ENCODE results near the gene CELSR1.

CELSR1 gene

DNA sequence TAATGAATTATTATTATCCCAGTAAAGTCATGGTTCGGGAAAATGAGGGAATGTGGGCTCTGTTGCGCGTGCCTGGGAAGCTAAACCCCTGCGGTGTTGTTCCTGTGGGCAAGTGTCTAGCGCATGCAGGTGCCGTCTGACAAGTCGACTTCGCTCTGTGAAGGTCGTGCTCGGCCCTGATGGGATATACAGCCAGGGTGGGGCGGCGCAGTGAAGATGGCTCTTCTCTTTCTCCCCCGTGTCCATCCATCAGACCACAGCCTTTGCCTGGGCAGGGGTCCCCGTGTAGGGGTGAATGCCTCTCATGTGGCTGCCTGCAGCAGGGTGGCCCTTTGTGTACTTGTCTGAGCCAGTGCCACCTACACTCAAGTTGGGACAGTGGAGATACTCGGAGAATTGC, 214.7 kb downstream of the CELSR1 start:
- TF ChIP-seq, protein P1, sequence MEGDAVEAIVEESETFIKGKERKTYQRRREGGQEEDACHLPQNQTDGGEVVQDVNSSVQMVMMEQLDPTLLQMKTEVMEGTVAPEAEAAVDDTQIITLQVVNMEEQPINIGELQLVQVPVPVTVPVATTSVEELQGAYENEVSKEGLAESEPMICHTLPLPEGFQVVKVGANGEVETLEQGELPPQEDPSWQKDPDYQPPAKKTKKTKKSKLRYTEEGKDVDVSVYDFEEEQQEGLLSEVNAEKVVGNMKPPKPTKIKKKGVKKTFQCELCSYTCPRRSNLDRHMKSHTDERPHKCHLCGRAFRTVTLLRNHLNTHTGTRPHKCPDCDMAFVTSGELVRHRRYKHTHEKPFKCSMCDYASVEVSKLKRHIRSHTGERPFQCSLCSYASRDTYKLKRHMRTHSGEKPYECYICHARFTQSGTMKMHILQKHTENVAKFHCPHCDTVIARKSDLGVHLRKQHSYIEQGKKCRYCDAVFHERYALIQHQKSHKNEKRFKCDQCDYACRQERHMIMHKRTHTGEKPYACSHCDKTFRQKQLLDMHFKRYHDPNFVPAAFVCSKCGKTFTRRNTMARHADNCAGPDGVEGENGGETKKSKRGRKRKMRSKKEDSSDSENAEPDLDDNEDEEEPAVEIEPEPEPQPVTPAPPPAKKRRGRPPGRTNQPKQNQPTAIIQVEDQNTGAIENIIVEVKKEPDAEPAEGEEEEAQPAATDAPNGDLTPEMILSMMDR (IDR thresholded peaks at IDR 0.05; ENCODE audit: low read depth, low read length, missing control alignments): no peak
- no peak for DNase-seq (ENCODE audit: low read depth)
- no peak overlapping the region for H3K4me3 ChIP-seq (ENCODE audit: low read depth, low read length)
- in situ Hi-C loops (cut with HindIII; ENCODE audit: low sequenced_read_pairs): loop anchor here (25.0 kb wide), 1 partner anchor 310 kb away; no protein-coding TSS in a partner anchor

GRCh38 chr22:46320716-46321386, 216.6 kb downstream of the CELSR1 start:
- H3K4me3 ChIP-seq (ENCODE audit: low read depth, low read length): no peak overlapping the region
- in situ Hi-C loops (cut with HindIII; ENCODE audit: low sequenced_read_pairs): loop anchor here (25.0 kb wide), 1 partner anchor 309 kb away; no protein-coding TSS in a partner anchor
- TF ChIP-seq, protein P1 (IDR thresholded peaks at IDR 0.05; ENCODE audit: low read depth, low read length, missing control alignments): no peak
- no peak for DNase-seq (ENCODE audit: low read depth)

DNA sequence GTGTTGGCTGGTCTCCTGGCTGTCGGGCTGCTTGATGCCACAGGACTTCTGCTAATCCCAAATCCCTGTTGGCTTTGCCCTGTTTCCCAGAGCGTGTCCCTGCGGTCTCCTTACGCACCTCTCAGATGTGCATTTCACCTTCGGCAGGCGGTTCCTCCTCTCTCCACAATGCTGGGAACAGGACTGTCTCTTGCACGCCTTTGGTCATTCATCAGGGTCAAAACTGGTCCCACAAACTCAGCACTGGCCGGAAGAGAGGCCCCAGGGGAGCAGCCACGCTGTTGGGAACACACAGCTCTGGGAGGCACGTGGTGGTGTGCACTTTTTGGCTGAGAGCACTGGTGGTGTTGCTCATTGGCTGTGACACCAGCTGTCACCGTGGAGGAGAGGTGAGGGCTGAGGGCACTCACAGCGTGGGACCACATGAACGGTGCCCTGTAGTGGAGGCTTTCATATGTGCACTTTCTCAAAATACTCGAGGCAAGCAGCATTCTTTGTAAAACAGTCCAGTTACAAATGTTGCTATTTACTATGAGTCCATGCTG, 217.2 kb downstream of the CELSR1 start:
- in situ Hi-C loops (cut with HindIII; ENCODE audit: low sequenced_read_pairs): loop anchor here (25.0 kb wide), 1 partner anchor 308 kb away; no protein-coding TSS in a partner anchor
- H3K4me3 ChIP-seq (ENCODE audit: low read depth, low read length): no peak overlapping the region
- TF ChIP-seq, protein P1 (IDR thresholded peaks at IDR 0.05; ENCODE audit: low read depth, low read length, missing control alignments): no peak
- no peak for DNase-seq (ENCODE audit: low read depth)

GRCh38 chr22:46319319-46319718, 218.1 kb downstream of the CELSR1 start:
- H3K4me3 ChIP-seq (ENCODE audit: low read depth, low read length): no peak overlapping the region
- TF ChIP-seq, protein P1 (IDR thresholded peaks at IDR 0.05; ENCODE audit: low read depth, low read length, missing control alignments): no peak
- DNase-seq (ENCODE audit: low read depth): no peak
- in situ Hi-C loops (cut with HindIII; ENCODE audit: low sequenced_read_pairs): loop anchor here (25.0 kb wide), 1 partner anchor 307 kb away; no protein-coding TSS in a partner anchor

- H3K4me3 ChIP-seq (ENCODE audit: low read depth, low read length): no peak overlapping the region
- in situ Hi-C loops (cut with HindIII; ENCODE audit: low sequenced_read_pairs): loop anchor here (25.0 kb wide), 1 partner anchor 306 kb away; no protein-coding TSS in a partner anchor
- TF ChIP-seq, protein P1 (IDR thresholded peaks at IDR 0.05; ENCODE audit: low read depth, low read length, missing control alignments): no peak
- no peak for DNase-seq (ENCODE audit: low read depth)
Measured at GRCh38 chr22:46318576-46318975, 218.8 kb downstream of the CELSR1 start.

DNA sequence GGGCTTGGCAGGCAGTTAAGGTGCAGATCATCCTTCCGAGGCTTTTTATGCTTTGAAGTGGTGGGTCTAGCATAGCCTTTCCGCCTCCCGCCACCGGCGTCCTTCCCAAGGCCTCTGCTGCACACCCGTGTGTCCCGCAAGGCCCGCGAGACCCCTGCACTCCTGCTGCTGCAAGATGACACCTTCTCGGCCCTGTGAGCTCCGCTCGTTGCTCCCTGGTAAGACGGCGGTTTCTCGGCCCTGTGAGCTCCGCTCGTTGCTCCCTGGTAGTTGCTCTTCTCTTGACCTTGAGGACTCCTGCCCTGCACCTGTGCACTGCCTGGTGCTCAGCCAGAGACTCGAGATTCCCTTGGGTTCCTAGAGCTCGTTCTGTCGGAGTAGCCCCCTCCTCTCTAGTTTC, 219.8 kb downstream of the CELSR1 start:
- in situ Hi-C loops (cut with HindIII; ENCODE audit: low sequenced_read_pairs): loop anchor here (25.0 kb wide), 1 partner anchor 305 kb away; no protein-coding TSS in a partner anchor
- DNase-seq (ENCODE audit: low read depth): no peak
- no peak overlapping the region for H3K4me3 ChIP-seq (ENCODE audit: low read depth, low read length)
- TF ChIP-seq, protein P1 (IDR thresholded peaks at IDR 0.05; ENCODE audit: low read depth, low read length, missing control alignments): no peak
